ENCODE measurements around the gene PFKFB2. TPM values are rescaled to one million over a fixed set of nuclear protein-coding genes. Genes with fewer than 3 reads are reported as not detected.

The PFKFB2 gene
- total RNA-seq, 1 donor from 2014 or later, result 107 TPM

GRCh38 chr1:207048041-207048440 lies 5.0 kb upstream of the PFKFB2 start:
- Histone ChIP-seq H3K4me3 (no peak overlapping the region), H3K36me3 (peaks cover 19% of the 10 kb centered on the region), H3K27ac (replicated peaks) (no peak overlapping the region), H3K27me3 (ENCODE audit: low read depth) (no peaks in the 10 kb centered on the region), H3K9me3 (replicated peaks) (no peaks in the 10 kb centered on the region), H3K4me1 (peaks cover 93% of the 10 kb centered on the region)
- TF ChIP-seq CTCF (IDR thresholded peaks at IDR 0.05; ENCODE audit: borderline replicate concordance), result no peak
- intact Hi-C loops (cut with micrococcal nuclease), result no loop called here
- DNase-seq, result no peak

GRCh38 chr1:207049054-207049453 lies 4.0 kb upstream of the PFKFB2 start:
- intact Hi-C loops (cut with micrococcal nuclease), result no loop called here
- peak overlapping the region; percentile 97 for H3K27ac ChIP-seq (replicated peaks)
- TF ChIP-seq CTCF (IDR thresholded peaks at IDR 0.05; ENCODE audit: borderline replicate concordance), result no peak

GRCh38 chr1:207049514-207049913 lies 3.6 kb upstream of the PFKFB2 start:
- TF ChIP-seq CTCF (IDR thresholded peaks at IDR 0.05; ENCODE audit: borderline replicate concordance), result no peak
- Histone ChIP-seq H3K4me1 (peaks cover 89% of the 10 kb centered on the region), H3K27me3 (ENCODE audit: low read depth) (no peaks in the 10 kb centered on the region), H3K4me3 (peak overlapping the region; percentile 95), H3K36me3 (peaks cover 19% of the 10 kb centered on the region), H3K27ac (replicated peaks) (peak overlapping the region; percentile 97), H3K9me3 (replicated peaks) (no peaks in the 10 kb centered on the region)
- no peak for DNase-seq
- intact Hi-C loops (cut with micrococcal nuclease), result no loop called here

More at GRCh38 chr1:207049054-207049453, 4.0 kb upstream of the PFKFB2 start:
- Histone ChIP-seq H3K36me3 (peaks cover 19% of the 10 kb centered on the region), H3K4me1 (peaks cover 93% of the 10 kb centered on the region), H3K4me3 (no peak overlapping the region), H3K9me3 (replicated peaks) (no peaks in the 10 kb centered on the region), H3K27me3 (ENCODE audit: low read depth) (no peaks in the 10 kb centered on the region)
- no peak for DNase-seq

- DNase-seq, result no peak
- Histone ChIP-seq H3K27me3 (ENCODE audit: low read depth) (no peaks in the 10 kb centered on the region), H3K9me3 (replicated peaks) (no peaks in the 10 kb centered on the region), H3K4me3 (peak overlapping the region; percentile 95), H3K27ac (replicated peaks) (peak overlapping the region; percentile 97), H3K36me3 (peaks cover 19% of the 10 kb centered on the region), H3K4me1 (peaks cover 84% of the 10 kb centered on the region)
- intact Hi-C loops (cut with micrococcal nuclease), result no loop called here
- peak; percentile 87 for TF ChIP-seq CTCF (IDR thresholded peaks at IDR 0.05; ENCODE audit: borderline replicate concordance)
These were observed 3.1 kb upstream of the PFKFB2 start for GRCh38 chr1:207049974-207050391.

GRCh38 chr1:207050480-207051190 lies 2.4 kb upstream of the PFKFB2 start:
- peaks cover 78% of the 10 kb centered on the region for H3K4me1 ChIP-seq
- TF ChIP-seq CTCF (IDR thresholded peaks at IDR 0.05; ENCODE audit: borderline replicate concordance), result no peak
- no peaks in the 10 kb centered on the region for H3K27me3 ChIP-seq (ENCODE audit: low read depth)
- peaks cover 19% of the 10 kb centered on the region for H3K36me3 ChIP-seq
- peak overlapping the region; percentile 95 for H3K4me3 ChIP-seq
- intact Hi-C loops (cut with micrococcal nuclease), result no loop called here
- peak overlapping the region; percentile 97 for H3K27ac ChIP-seq (replicated peaks)
- peak; percentile 91 for DNase-seq
- H3K9me3 ChIP-seq (replicated peaks), result no peaks in the 10 kb centered on the region

Data from left ventricle myocardium inferior (tissue), 1 donor.